WI38 (cell line): Measurements from ENCODE around the gene UFC1.

Source experiments
- H3K4me3 ChIP-seq: 2 replicates; pipeline ENCODE4 v1.5.1; 2011; ENCODE audit warnings: low read depth, mild to moderate bottlenecking, control low read depth, low read length
- TF ChIP-seq, protein P1 (sequence below): IDR thresholded peaks from 2 replicates; pipeline ENCODE4 v1.5.1; 2012; ENCODE audit warnings: low read depth, mild to moderate bottlenecking, control low read depth, low read length

The UFC1 gene

DNA sequence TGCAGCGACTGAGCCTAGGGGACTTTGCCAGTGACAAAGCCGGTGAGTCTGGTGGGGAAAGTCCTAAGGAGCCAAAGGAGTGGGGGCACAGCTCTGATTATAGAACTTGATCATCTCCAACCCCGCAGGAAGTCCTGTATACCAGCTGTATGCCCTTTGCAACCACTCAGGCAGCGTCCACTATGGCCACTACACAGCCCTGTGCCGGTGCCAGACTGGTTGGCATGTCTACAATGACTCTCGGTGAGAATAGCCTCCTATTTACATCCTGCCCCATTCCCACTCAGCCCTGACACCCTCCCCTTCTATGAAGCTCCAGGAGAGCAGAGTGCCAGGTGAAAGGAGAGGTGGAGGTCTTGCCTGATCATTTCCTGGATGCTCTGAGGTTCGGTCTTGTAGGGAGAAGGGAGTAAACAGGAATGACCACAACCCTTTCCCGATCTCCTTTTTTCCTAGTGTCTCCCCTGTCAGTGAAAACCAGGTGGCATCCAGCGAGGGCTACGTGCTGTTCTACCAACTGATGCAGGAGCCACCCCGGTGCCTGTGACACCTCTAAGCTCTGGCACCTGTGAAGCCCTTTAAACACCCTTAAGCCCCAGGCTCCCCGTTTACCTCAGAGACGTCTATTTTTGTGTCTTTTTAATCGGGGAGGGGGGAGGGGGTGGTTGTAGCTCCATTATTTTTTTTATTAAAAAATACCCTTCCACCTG is 11.3 kb downstream of the UFC1 start:
- H3K4me3 ChIP-seq: peak overlapping the region; percentile 69

DNA sequence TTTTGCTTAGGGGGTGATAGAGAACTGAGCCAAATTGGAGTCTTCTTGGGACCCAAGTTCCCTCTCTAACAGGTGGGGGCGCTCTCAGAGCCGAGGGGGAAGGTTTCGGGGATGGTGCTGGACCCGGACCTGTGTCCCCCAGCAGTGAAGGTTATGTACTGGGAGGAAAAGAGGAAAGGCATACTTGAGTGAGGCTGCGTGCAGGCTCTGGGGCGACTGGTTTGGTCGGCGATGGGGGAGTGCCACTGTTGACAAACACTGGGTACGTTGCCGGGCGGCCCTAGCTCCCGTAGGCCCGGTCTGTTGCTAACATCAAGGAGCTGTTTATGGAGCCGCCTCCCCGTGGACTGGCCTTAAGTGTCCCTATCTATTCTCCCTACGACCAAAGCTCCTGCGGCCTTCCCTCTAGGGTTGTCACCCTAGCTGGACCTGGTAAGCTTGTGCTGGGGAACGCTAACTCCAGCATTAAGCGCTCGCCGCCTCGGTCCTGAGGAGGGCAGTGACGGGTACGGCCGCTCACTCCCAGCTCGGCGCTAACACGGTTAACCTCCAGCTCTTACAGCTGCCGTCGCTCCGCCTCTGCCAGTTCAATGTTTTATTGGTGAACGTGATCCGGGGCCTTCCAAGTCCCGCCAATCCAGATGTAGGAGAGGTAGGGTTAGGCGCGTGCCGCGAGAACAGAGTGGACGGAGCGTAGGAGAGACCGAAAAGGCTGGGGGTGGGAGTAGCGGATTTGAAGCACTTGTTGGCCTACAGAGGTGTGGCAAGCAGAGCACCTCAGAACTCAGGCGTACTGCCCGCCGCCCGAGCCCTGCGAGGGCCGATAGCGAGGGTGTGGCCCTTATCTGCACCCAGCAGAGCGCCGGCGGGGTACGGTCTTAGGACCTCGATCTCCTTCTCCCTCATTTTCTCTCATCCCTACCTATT is 12.2 kb downstream of the UFC1 start, which contains the start of gene PPOX:
PPOX (plus strand) TSS at position 685 of the 927 bp plus-strand sequence. CDS start 422 bp downstream, outside the sequence.
- H3K4me3 ChIP-seq: peak within 1 kb of the TSS; percentile 69
- TF ChIP-seq, protein P1, sequence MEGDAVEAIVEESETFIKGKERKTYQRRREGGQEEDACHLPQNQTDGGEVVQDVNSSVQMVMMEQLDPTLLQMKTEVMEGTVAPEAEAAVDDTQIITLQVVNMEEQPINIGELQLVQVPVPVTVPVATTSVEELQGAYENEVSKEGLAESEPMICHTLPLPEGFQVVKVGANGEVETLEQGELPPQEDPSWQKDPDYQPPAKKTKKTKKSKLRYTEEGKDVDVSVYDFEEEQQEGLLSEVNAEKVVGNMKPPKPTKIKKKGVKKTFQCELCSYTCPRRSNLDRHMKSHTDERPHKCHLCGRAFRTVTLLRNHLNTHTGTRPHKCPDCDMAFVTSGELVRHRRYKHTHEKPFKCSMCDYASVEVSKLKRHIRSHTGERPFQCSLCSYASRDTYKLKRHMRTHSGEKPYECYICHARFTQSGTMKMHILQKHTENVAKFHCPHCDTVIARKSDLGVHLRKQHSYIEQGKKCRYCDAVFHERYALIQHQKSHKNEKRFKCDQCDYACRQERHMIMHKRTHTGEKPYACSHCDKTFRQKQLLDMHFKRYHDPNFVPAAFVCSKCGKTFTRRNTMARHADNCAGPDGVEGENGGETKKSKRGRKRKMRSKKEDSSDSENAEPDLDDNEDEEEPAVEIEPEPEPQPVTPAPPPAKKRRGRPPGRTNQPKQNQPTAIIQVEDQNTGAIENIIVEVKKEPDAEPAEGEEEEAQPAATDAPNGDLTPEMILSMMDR: peak; percentile 61

More for the DNA sequence above, 11.3 kb downstream of the UFC1 start:
- TF ChIP-seq, protein P1: no peak

DNA sequence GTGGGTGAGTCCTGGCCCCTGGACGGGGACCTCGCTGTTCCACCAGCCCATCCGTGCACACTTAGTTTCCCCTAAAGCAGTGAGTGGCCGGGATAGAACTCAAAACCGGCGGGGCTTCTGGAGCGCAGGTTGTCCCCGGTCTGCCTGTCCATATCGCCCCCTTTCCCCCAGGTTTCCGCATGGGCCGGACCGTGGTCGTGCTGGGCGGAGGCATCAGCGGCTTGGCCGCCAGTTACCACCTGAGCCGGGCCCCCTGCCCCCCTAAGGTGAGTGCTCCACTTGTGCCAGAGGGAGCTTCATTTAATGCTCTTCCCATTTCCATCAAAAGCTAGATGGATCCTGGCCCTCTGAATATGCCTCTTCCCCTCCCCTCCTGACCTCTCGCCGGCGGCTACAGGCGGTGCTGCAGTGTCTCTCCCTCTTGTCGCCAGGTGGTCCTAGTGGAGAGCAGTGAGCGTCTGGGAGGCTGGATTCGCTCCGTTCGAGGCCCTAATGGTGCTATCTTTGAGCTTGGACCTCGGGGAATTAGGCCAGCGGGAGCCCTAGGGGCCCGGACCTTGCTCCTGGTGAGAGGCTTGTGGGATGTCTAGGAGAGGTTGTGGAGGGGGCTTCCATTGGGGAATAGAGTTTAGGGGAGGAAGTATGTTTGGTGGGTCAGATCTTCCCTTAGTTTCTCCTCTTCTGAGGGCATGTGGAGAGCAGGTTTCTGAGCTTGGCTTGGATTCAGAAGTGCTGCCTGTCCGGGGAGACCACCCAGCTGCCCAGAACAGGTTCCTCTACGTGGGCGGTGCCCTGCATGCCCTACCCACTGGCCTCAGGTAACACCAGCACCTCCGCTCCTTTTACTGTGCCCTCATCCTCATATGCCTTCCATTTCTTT is 13.1 kb downstream of the UFC1 start:
- peak overlapping the region; percentile 69 for H3K4me3 ChIP-seq
- TF ChIP-seq, protein P1: no peak

DNA sequence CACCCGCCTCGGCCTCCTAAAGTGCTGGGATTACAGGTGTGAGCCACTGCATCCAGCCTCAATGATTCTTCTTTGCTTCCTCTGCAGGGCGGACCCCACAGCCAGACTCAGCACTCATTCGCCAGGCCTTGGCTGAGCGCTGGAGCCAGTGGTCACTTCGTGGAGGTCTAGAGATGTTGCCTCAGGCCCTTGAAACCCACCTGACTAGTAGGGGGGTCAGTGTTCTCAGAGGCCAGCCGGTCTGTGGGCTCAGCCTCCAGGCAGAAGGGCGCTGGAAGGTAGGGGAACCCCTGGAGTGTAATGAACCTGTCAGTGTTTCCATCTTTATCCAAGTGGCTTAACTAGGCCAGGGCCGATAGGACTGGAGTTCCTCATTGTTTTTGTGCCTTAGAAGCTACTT is 15.1 kb downstream of the UFC1 start:
- H3K4me3 ChIP-seq: no peak overlapping the region
- TF ChIP-seq, protein P1: no peak

DNA sequence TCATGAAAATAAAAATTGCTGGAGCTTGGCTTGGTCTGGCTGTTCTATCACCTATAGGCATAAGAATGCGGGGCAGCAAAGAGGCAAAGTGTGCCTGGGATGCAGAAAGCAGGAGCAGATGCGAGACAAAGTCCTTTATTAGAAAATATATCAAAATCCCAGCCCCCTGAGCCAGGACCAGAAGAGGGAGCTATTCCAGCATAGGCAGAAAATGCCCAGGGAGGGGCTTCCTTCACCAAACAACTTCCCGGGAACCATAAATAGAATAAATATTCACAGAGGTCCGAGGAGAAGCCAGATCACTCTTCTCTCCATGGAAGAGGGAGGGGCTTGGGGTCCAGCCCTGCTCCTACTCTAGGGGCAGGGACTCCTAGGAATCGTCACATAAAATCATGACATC is 17.4 kb downstream of the UFC1 start:
- H3K4me3 ChIP-seq: no peak overlapping the region
- TF ChIP-seq, protein P1: no peak

DNA sequence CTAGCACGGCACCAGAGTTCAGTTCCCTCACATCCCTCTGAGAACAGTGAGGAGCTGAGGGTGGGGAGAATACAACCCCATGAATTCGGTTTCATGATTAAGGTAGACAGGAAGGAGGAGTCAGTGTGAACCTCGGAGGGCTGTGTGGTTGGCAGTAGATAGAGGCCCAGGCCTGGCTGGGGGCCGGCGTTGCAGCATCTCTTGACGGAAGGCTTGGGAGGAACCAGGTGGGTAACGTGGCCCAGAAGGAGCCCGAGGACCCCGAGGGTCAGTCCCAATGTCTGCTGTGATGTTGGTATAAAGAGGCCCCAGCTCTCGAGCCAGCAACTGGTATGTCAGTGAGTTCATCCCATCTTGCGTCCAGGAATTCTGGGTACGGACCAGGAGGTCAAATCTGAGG is 17.9 kb downstream of the UFC1 start:
- TF ChIP-seq, protein P1: no peak
- no peak overlapping the region for H3K4me3 ChIP-seq
